ENCODE data around the gene ATF4. TPM values are rescaled to one million over a fixed set of nuclear protein-coding genes. Genes with fewer than 3 reads are reported as not detected.
"Not testable (repeated sequence)": the region's sequence is repeated elsewhere in the genome, so short reads cannot be mapped to it uniquely, and the experiment has no call there.

Gene ATF4
- total RNA-seq, 1 donor from 2014 or later, result 375 TPM

DNA sequence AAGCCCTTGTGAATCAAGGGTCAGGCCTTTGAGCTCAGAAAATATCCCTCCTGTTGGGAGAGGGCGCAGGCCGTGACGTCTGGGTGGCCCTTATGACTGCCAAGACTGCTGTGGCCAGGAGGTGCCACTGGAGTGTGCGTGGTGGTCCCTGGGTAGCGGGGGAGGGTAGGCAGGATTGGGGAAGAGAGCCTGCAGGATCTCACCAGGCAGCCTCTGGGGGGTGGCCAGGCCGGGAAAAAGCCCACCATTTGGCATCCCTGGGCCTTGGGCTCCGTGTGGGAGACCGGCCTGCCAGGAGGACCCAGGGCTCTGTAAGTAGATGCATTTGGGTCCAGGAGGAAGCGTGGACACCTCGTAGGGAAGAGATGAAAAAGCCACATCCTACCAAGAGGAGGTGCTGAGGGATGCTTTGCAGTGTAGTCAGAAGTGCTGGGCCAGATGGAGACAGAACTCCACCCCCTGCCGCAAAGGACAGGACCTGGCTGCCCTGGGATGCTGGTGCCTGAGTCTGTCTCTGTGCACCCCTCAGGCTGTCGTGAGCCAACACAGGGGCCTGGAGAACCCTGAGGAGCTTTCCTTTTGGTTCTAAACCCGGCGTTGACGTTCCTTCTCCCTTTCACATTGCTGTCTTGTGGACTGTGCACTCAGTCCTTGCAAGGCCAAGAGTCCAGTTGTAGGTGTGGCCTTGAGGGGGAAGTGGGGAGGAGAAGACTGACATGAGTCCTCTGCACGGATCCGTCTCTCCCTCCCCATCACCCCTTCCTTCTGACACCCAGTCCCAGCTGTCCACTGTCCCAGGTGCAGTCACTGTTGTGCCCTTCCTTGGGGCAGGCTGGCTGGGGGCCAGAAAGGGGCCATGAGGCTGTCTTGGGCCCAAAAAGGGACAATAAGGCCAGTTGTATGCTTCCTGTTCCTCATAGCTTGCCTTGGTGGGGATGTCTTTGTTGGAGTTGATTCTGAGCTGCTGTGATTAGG lies 31.0 kb upstream of the ATF4 start:
- ATAC-seq, result no peak

DNA sequence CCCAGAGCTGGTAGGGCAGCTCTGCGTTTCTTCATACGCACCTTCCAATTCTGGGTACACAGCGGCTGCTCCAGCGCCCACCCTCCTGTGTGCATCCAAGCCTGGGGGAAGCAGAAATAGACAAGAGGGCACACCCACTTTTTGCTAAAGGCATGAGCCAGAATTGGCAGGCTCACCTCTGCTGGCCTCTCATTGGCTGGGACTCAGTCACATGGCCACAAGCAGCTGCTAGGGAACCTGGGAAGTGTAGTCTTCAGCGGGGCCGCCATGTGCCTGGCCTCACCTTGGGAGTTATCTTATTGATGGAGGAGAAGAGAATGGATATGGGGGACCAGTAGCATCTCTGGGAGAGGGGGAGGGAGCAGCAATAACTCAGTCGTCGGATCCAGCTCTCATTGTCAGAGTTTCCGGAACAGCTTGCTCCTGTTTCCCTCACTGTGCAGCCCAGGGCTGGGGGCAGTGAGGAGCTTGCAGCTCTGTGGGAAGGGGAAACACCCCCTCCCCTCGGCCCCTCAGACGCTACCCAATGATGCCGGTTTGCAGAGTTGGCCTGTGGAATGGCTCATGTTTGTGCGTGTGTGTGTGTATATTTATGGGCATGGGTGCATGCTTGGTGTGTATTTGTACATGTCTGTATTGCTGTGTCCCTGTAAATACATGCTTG lies 30.1 kb upstream of the ATF4 start:
- ATAC-seq, result peak; percentile 90

GRCh38 chr22:39490966-39491680 lies 29.2 kb upstream of the ATF4 start:
- ATAC-seq, result no peak

DNA sequence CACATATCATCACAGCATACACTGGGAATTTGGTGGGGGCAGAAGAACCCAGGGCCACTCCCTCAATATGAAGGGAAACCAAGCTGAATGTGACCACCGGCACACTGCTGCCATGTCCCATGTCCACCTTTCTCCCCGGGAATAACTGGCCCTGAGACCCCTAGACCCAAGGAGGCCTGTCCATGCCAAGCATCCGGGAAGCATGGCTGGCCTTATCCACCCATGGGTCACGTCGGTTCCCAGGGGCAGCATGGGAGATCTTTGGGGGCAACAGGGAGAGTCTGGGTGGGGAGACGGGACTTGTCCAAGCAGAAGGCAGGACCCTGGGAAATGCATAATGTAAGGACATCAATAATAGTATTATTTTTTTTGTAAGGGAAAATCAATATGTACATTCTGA lies 28.7 kb upstream of the ATF4 start:
- ATAC-seq, result no peak

- no peak for ATAC-seq
Measured at GRCh38 chr22:39492186-39492585, 28.2 kb upstream of the ATF4 start.

- no peak for ATAC-seq
Measured at GRCh38 chr22:39493759-39494158, 26.6 kb upstream of the ATF4 start.

DNA sequence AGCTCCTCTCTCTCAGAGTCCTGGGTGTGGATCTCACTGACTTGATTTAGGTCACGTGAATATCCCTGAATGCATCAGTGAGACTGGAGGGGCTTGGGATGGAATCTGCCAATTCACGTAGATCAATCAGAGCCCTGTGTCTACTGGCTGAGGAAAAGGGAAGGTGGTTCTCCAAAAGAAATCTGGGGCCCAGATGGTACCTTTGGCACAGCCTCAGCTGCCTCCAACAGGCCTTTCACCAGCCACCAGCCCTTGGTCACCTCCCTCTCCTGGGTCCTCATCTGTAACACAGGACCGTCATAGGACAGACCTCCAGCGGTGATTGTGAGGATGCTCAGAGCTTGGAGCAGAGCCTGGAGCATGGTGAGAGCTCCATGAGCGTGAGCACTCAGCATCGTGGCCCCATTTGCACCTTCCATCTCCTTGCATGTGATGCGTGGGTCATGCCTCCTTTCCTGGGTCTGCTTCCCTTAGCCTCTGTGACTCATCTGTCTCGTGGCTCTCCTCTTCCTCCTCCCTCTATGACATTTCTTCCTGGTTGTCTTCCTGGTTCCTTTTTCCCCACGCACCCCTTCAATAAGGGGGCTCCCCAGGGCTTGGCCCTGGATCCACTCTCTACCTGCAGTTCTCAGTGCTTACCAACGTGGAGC lies 25.8 kb upstream of the ATF4 start:
- ATAC-seq, result no peak

DNA sequence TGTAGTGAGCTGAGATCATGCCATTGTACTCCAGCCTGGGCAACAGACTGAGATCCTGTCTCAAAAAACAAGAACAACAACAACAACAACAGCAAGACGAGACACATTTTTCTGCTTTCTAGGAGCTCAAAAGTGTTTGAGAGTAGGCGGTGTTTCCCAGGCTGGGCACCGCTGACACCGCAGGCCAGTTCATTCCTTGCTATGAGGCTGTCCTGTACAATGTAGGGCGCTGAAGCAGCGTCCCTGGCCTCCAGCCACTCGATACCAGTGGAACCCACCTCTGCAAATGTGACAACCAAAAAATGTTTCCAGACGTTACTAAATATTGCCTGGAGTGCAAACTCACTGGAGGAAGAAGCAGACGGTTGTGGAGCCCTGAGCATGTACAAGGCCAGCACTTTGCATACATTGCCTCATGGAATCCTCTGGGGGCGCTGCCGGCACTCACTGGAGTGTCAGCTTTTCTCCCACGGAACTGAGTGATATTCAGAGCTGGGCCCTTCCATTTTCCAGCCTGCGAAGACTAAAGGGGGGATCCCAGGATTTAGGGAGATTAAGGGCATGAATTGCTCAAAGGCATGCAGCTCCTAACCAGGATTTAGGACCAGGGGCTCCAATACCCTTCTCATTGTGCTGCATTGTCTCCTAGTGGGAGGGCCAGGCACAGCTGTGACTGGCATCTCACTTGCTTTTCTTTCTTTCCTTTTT lies 24.1 kb upstream of the ATF4 start:
- peak; percentile 49 for ATAC-seq

- no peak for ATAC-seq
Measured at GRCh38 chr22:39497429-39497828, 22.9 kb upstream of the ATF4 start.

GRCh38 chr22:39498368-39498767 lies 22.0 kb upstream of the ATF4 start:
- no peak for ATAC-seq

GRCh38 chr22:39498802-39499201 lies 21.6 kb upstream of the ATF4 start:
- ATAC-seq, result no peak

DNA sequence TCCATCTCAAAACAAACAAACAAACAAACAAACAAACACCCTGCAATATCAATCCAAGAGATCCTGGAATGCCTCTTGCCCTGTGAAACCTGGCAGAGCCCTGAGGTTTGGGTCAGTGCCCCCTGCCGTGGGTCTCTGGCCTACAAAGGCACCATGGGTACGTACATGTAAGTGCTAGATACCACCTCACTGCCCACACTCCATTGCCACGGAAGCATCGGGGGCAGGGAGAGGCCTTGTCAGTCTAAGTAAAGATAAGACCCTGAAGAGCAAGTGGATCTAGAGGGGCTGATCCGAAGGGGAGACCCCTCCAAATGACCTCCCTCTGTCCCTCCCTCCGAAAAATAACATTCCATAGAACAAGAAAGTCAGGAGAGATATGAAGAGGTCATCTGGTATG lies 20.3 kb upstream of the ATF4 start:
- ATAC-seq, result no peak

DNA sequence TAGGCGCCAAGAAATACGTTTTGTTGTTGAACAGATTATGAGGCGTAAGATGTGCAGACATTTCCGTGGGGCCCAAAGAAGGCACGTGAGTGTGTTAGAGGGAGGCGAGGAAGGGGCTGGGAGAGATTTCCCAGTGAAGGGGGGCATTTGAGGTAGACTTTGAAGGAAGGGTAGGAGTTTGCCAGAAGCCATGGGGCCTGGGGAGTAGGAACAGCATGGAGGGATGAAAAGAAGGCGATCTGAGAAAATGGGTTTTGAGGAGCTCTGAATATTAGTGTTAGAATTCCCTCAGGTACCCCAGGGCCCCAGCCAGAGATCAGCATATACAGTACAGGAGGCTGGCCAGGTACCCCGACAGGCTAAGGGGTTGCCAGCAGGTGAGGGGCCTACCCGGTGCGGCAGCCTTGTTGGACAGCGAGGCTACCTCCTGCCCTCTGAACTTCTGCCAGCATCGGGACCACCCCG lies 18.7 kb upstream of the ATF4 start:
- no peak for ATAC-seq

GRCh38 chr22:39502109-39502788 lies 18.1 kb upstream of the ATF4 start, which contains the start of gene MIEF1:
Gene MIEF1, plus strand, starts transcription at chr22:39502290. Its CDS starts 9,005 bp downstream, at chr22:39511295.
- peak; percentile 95 for ATAC-seq

GRCh38 chr22:39502789-39503409 lies 17.5 kb upstream of the ATF4 start:
- ATAC-seq, result no peak

DNA sequence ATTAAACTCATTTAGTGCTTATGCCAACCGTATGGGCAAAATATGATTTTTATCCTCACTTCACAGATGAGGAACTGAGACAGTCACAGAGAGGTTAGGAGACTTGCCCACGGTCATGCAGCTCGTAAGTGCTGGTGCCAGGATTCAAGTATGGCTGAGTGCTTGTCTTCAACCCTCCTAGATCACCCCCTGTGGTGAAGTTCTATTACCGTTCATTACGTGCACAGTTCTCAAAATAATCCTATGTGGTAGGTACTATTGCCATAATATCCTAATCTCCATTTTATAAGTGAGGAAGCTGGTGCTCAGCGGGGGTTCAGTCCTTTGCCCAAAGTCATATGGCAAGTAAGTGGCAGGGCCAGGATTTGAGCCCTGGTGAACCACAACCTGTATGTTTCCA lies 16.7 kb upstream of the ATF4 start:
- ATAC-seq, result no peak

GRCh38 chr22:39504071-39504470 lies 16.3 kb upstream of the ATF4 start:
- no peak for ATAC-seq

DNA sequence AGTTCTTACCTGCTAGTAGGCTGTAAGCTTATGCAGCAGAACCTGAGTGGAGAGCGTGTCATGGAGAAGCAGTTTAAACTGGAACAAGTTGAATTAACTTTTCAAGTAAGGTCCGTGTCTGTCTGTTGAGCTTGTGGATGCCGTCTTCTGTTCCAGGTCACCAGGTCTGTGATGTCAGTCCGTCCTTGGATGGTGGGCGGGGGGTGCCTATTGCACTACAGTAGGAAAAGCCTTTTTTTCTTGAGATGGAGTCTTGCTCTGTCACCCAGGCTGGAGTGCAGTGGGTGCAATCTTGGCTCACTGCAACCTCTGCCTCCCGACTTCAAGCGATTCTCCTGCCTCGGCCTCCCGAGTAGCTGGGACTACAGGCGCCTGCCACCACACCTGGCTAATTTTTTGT lies 13.3 kb upstream of the ATF4 start:
- not testable (repeated sequence) for ATAC-seq

GRCh38 chr22:39508393-39508792 lies 12.0 kb upstream of the ATF4 start:
- ATAC-seq, result no peak

DNA sequence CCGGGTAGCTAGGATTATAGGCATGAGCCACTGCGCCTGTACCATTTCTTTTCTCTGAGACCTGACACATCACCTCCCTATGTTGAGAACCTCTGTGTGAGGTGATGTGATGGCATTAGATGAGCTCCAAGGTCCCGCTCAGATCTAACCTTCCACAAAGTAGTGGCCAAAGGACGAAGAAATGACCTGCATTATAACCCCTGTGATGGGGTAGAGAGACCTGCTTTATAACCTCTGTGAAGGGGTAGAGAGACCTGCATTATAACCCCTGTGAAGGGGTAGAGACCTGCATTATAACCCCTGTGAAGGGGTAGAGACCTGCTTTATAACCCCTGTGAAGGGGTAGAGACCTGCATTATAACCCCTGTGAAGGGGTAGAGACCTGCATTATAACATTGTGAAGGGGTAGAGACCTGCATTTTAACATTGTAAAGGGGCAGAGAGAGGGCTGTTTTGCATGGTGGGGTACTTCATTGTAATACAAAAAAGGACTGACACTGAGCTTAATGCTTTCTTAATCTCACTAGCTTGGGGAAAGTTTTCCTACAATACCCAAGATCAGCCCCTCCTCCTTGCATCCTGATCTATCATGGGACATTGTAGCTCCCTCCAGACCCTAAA lies 9.7 kb upstream of the ATF4 start:
- no peak for ATAC-seq

Data from esophagus mucosa (tissue), 1 donor.